ENCODE measurements around the gene RNF125.
"Not testable (repeated sequence)": the region's sequence is repeated elsewhere in the genome, so short reads cannot be mapped to it uniquely, and the experiment has no call there.

RNF125 gene

GRCh38 chr18:31979714-31980113, 38.9 kb upstream of the RNF125 start:
- TF ChIP-seq CTCF (IDR thresholded peaks at IDR 0.05; ENCODE audit: low read depth, low read length, missing control alignments): no peak

GRCh38 chr18:31980863-31981262, 37.8 kb upstream of the RNF125 start:
- DNase-seq (ENCODE audit: low read depth): no peak
- no peak for TF ChIP-seq CTCF (IDR thresholded peaks at IDR 0.05; ENCODE audit: low read depth, low read length, missing control alignments)
- H3K4me3 ChIP-seq (ENCODE audit: low read depth, low read length): no peak overlapping the region

More at GRCh38 chr18:31979714-31980113, 38.9 kb upstream of the RNF125 start:
- no peak for DNase-seq (ENCODE audit: low read depth)
- H3K4me3 ChIP-seq (ENCODE audit: low read depth, low read length): no peak overlapping the region

- no peak for TF ChIP-seq CTCF (IDR thresholded peaks at IDR 0.05; ENCODE audit: low read depth, low read length, missing control alignments)
- DNase-seq (ENCODE audit: low read depth): no peak
- no peak overlapping the region for H3K4me3 ChIP-seq (ENCODE audit: low read depth, low read length)
Measured at GRCh38 chr18:31983020-31983419, 35.6 kb upstream of the RNF125 start.

GRCh38 chr18:31983976-31984375, 34.6 kb upstream of the RNF125 start:
- no peak overlapping the region for H3K4me3 ChIP-seq (ENCODE audit: low read depth, low read length)
- no peak for DNase-seq (ENCODE audit: low read depth)
- TF ChIP-seq CTCF (IDR thresholded peaks at IDR 0.05; ENCODE audit: low read depth, low read length, missing control alignments): no peak

GRCh38 chr18:31990823-31991222, 27.8 kb upstream of the RNF125 start:
- no peak overlapping the region for H3K4me3 ChIP-seq (ENCODE audit: low read depth, low read length)
- DNase-seq (ENCODE audit: low read depth): peak; percentile 31
- no peak for TF ChIP-seq CTCF (IDR thresholded peaks at IDR 0.05; ENCODE audit: low read depth, low read length, missing control alignments)

- DNase-seq (ENCODE audit: low read depth): no peak
- H3K4me3 ChIP-seq (ENCODE audit: low read depth, low read length): no peak overlapping the region
- TF ChIP-seq CTCF (IDR thresholded peaks at IDR 0.05; ENCODE audit: low read depth, low read length, missing control alignments): no peak
Measured at GRCh38 chr18:31996007-31996406, 22.6 kb upstream of the RNF125 start.

GRCh38 chr18:31998880-31999412, 19.7 kb upstream of the RNF125 start:
- TF ChIP-seq CTCF (IDR thresholded peaks at IDR 0.05; ENCODE audit: low read depth, low read length, missing control alignments): no peak
- no peak for DNase-seq (ENCODE audit: low read depth)
- no peak overlapping the region for H3K4me3 ChIP-seq (ENCODE audit: low read depth, low read length)

- H3K4me3 ChIP-seq (ENCODE audit: low read depth, low read length); DNase-seq (ENCODE audit: low read depth): not testable (repeated sequence)
Measured at GRCh38 chr18:32001141-32001540, 17.5 kb upstream of the RNF125 start.

GRCh38 chr18:32003822-32004221, 14.8 kb upstream of the RNF125 start:
- DNase-seq (ENCODE audit: low read depth); H3K4me3 ChIP-seq (ENCODE audit: low read depth, low read length): not testable (repeated sequence)

Measured in GM12864 (cell line).